Fibroblast of pulmonary artery (primary cell): ENCODE results near the gene METTL23.

Experiments used
- DNase-seq: peaks from one replicate; pipeline ENCODE4 v3.0.0-alpha.2; 2010; ENCODE audit warnings: low read depth
- H3K4me3 ChIP-seq: replicated peaks from 2 replicates; pipeline ENCODE4 v1.5.1; 2011; ENCODE audit warnings: low read depth, mild to moderate bottlenecking, control low read depth, low read length, moderate library complexity
- CTCF ChIP-seq: IDR thresholded peaks from 2 replicates; pipeline ENCODE4 v1.5.1; 2011; ENCODE audit warnings: mild to moderate bottlenecking, control low read depth, low read length, inconsistent platforms; ENCODE audit errors: missing control alignments

Gene METTL23

GRCh38 chr17:76734080-76734840 is 7.6 kb downstream of the METTL23 start:
- DNase-seq: peak; percentile 63
- peak overlapping the region; percentile 95 for H3K4me3 ChIP-seq
- no peak for TF ChIP-seq CTCF

DNA sequence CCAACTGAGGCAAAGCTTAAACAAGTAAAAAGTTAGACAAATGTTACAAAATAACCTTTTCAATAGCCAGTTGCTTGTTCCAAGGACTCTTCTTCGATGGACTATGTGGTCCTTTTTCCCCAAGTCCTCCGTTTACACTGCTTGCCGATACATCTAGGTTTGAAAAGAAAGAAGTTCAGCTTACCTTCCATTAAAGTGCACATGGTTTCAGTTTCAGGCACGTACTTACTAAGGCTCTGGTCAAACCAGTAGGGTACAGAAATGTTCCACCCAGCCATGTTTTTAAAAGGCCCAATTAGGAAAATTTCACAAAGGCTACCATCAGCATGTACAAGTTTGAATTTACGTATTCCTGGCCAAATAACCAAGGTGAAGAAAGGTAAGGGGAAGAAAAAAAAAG is 8.4 kb downstream of the METTL23 start:
- peak; percentile 41 for DNase-seq
- TF ChIP-seq CTCF: no peak
- peak overlapping the region; percentile 95 for H3K4me3 ChIP-seq

GRCh38 chr17:76735586-76736348 is 9.1 kb downstream of the METTL23 start:
- peak overlapping the region; percentile 95 for H3K4me3 ChIP-seq
- no peak for DNase-seq
- no peak for TF ChIP-seq CTCF

DNA sequence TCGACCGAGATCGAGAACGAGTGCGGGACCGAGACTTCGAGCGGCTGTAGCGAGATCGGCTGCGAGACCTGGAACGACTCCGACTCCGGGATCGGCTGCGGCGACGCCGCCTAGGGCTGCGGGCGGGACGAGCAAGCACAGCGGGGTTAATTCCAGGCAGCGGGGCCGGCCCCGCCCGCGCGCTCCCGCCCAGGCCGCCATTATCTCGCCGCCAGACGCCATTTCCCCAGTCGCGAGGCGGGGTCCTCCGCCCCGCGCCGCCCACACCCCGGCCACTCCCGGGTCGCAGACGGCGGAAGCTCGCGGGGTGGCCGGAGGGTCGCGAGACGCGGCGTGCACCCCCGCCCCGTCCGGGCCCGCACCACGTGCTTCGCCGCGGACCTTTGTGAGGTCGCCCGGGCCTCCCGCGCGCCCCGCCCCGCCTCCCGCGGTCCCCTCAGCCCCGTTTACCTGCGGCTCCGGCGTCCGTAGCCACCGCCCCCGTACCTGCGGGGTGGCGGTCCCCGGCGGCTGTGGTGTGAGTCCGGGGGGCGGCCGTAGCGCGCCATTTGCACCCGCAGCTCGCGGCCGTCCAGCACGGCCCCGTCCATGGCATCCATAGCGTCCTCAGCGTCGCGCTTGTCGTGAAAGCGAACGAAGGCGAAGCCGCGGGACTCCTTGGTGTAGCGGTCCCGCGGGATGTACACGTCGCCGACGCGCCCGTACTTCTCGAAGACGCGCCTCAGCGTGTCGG is 9.9 kb downstream of the METTL23 start:
- DNase-seq: peak; percentile 72
- H3K4me3 ChIP-seq: peak overlapping the region; percentile 95
- TF ChIP-seq CTCF: peak; percentile 10

- H3K4me3 ChIP-seq: peak within 1 kb of the TSS; percentile 95
- TF ChIP-seq CTCF: no peak
- peak; percentile 99 for DNase-seq
These were observed 10.5 kb downstream of the METTL23 start, which contains the start of gene SRSF2 for GRCh38 chr17:76737082-76737675. TSS of gene SRSF2 (minus strand) at chr17:76737331. CDS start at chr17:76737160, 171 bp downstream.

DNA sequence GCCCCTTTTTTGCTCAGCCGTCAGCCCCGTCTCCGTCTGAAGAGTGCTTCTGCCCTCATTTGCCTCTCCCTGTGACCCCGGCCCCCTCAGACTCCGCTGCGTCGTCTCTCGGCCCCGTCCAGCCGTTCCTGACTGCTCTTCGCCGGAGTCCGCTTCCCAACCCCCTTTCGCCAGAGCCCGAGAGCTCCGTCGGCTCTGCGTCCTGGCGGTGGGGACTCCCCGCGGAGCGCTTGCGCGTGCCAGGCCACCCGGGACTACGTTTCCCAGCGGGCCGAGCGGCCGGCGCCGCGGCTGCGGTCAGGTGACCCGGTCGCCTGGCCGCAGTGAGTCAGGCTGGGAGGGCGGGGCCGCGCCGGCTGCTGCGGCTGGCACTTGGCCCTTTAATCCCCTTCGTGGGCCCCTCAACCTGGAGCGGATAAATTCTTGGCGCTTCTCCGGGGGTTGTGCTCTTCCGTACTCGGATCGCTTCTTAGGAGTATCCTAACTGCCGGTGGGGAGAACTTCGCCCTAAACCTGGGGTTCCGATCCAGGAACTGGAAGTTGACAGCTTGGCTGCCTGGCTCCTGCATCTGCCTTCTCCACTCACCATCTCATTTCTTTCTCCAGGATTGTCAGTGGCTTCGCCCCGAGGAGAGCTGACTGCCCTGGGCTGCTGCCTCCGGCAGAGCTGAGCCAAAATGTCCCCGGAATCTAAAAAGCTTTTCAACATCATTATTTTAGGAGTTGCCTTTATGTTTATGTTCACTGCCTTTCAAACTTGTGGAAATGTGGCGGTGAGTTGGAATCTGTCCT is 11.2 kb downstream of the METTL23 start, which contains the start of gene MFSD11:
Gene MFSD11, plus strand, starts transcription at position 444 of the 792 bp plus-strand sequence. Its CDS starts 234 bp downstream, at position 678.
- no peak for TF ChIP-seq CTCF
- DNase-seq: peak; percentile 96
- peak within 1 kb of the TSS; percentile 95 for H3K4me3 ChIP-seq
